Stomach (tissue), 9 donors: ENCODE data around the gene NHERF2. TPM values are rescaled to one million over a fixed set of nuclear protein-coding genes. Genes with fewer than 3 reads are reported as not detected.
A peak's percentile ranks its signal among the peaks of the same experiment; 100 is the strongest.

Source experiments
- DNase-seq, 2 donors: peaks; one replicate each; pipeline versions ENCODE4 v3.0.0 to v3.0.0-alpha.2; 2013 to 2019
- H3K27ac ChIP-seq, 5 donors: fragments of 200-600 bp in 4 of 5; sonication (generic) in 4 of 5; one replicate each; pipeline ENCODE4 v1.5.1; 2013 to 2019; ENCODE audit warnings: mild to moderate bottlenecking in 1 of 5, moderate library complexity in 1 of 5
- H3K27me3 ChIP-seq, 3 donors: fragments of 200-600 bp; sonication (generic); one replicate each; pipeline ENCODE4 v1.5.1; 2017 to 2019; ENCODE audit warnings: mixed run types in 1 of 3
- H3K36me3 ChIP-seq, 4 donors: fragments of 200-600 bp; sonication (generic); 1 replicate in 3 of 4; 2 replicates in 1 of 4; pipeline ENCODE4 v1.5.1; 2016 to 2019
- H3K4me1 ChIP-seq, 4 donors: fragments of 200-600 bp; sonication (generic); one replicate each; pipeline ENCODE4 v1.5.1; 2016 to 2019
- H3K4me3 ChIP-seq, 4 donors: fragments of 200-600 bp; sonication (generic) in 3 of 4; one replicate each; pipeline ENCODE4 v1.5.1; 2016 to 2019; ENCODE audit warnings: mild to moderate bottlenecking in 1 of 4
- H3K9me3 ChIP-seq, 4 donors: fragments of 200-600 bp; sonication (generic); one replicate each; pipeline ENCODE4 v1.5.1; 2016 to 2019
- CTCF ChIP-seq, 7 experiments: fragments of 450-650 bp in 4 of 7; fragments of 200-600 bp in 3 of 7; sonication (generic) in 3 of 7; IDR thresholded peaks; one replicate each; pipeline ENCODE4 v1.5.1; 2016 to 2019; ENCODE audit warnings: antibody characterized with exemption in 7 of 7, control low read depth in 2 of 7, mild to moderate bottlenecking in 1 of 7
- EP300 ChIP-seq: sonication (generic); formaldehyde crosslinking; IDR thresholded peaks from one replicate; pipeline ENCODE4 v1.6.1; 2017; ENCODE audit warnings: antibody characterized with exemption
- POLR2A ChIP-seq, 4 donors: fragments of 450-650 bp; IDR thresholded peaks; one replicate each; pipeline ENCODE4 v1.6.1; 2016; ENCODE audit warnings: antibody characterized with exemption in 4 of 4, control low read depth in 2 of 4, mild to moderate bottlenecking in 1 of 4, moderate library complexity in 1 of 4
- POLR2AphosphoS5 ChIP-seq, 3 donors: sonication (generic); formaldehyde crosslinking; IDR thresholded peaks; one replicate each; pipeline ENCODE4 v1.6.1; 2016; ENCODE audit warnings: antibody characterized with exemption in 3 of 3
- WGBS, 5 donors: extraction: QIAGEN DNeasy Blood & Tissue Kit in 3 of 5; methylation state at CpG; one replicate each; pipeline versions ENCODE4 v1.1.5 to v1.1.7; 2013 to 2018; 5-methylcytosine and 5-hydroxymethylcytosine counted together
- intact Hi-C: fragments of 100-400 bp; cut with DNase I; formaldehyde crosslinking; loops from one replicate; pipeline ENCODE4 v1.15.1; 2023; ENCODE audit warnings: low total_unique reads
- polyA plus RNA-seq, 3 donors: library from polyadenylated mRNA; stranded (reverse); fragments of 200-250 nt; gene quantifications; one replicate each; pipeline ENCODE4 v1.2.3, GENCODE V29; 2013
- total RNA-seq, 5 donors: library from RNA; depleted of rRNA; stranded (reverse); fragments of >200 nt; gene quantifications; one replicate each; pipeline versions ENCODE4 v1.1.0 to v1.2.3, GENCODE V29; 2014 to 2016
- donor health status: healthy with polysubstance abuse.
- donor health status: Bipolar disorder and iron deficiency.
- donor health status: healthy.

Gene NHERF2
- total and polyA plus RNA-seq, 8 donors: 17.4 to 236 (median 119) TPM

DNA sequence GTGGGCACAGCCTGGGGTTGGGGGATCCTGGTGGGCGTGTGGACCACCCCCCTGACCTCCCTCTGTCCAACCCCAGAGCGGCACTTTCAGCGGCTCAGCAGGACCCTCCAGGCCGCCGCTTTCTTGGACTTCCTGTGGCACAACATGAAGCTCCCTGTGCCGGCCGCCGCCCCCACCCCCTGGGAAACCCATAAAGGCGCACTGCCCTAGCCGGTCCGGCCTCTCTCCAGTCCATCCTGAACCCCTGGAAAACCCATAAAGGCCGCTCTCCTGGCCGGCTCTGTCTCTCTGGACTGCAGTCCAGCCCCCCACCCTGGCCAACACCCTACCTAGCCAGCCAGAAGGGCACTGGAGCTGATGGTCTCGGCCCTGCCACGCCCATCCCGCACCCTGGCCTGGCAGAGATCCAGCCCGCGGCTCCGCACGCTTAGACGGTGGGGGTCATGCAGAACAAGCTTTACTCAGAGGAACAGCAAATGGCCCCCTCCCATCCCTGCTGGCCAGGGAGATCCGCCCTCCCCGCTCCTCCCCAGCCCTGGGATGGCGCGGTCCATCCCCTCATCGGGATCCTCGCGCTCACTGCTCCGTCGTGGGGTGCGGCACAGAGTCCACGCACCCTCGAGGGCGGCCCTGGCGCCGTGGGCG, 48.1 kb upstream of the NHERF2 start:
- WGBS, 5 donors: 49 to 69% (median 60%) methylated on average over 20 to 37 of the region's 37 CpGs
- DNase-seq: no peak
- peaks cover 43 to 53% (median 52%) of the 10 kb centered on the region in 4 donors for H3K36me3 ChIP-seq
- H3K4me1 ChIP-seq: peaks cover 22 to 63% (median 52%) of the 10 kb centered on the region in 4 donors
- no peaks in the 10 kb centered on the region for H3K9me3 ChIP-seq
- H3K27me3 ChIP-seq: peaks cover 4 to 94% (median 36%) of the 10 kb centered on the region in 3 donors
- TF ChIP-seq POLR2A (IDR thresholded peaks at IDR 0.05): no peak
- TF ChIP-seq EP300: no peak
- no peak for TF ChIP-seq CTCF (IDR thresholded peaks at IDR 0.05)
- TF ChIP-seq POLR2AphosphoS5 (IDR thresholded peaks at IDR 0.05): no peak
- intact Hi-C loops: no loop called here
- peak overlapping the region; percentile 46 to 83 (median 76) for H3K27ac ChIP-seq
- peak overlapping the region; percentile 31 to 51 (median 38) for H3K4me3 ChIP-seq

- H3K27me3 ChIP-seq: peaks cover 4 to 89% (median 36%) of the 10 kb centered on the region in 3 donors
Measured at GRCh38 chr16:1979271-1980029, 47.3 kb upstream of the NHERF2 start.

GRCh38 chr16:1980030-1980769, 46.5 kb upstream of the NHERF2 start:
- Histone ChIP-seq H3K27me3 (peaks cover 4 to 82% (median 36%) of the 10 kb centered on the region in 3 donors), H3K9me3 (no peaks in the 10 kb centered on the region), H3K36me3 (peaks cover 31 to 38% (median 38%) of the 10 kb centered on the region in 4 donors), H3K27ac (peak overlapping the region; percentile 72 to 83 (median 76)), H3K4me3 (peak overlapping the region in 2 of 4 donors; percentile 41 to 51), H3K4me1 (peaks cover 30 to 70% (median 57%) of the 10 kb centered on the region in 4 donors)
- 3 to 10% (median 4%) methylated on average over 21 to 53 of the region's 53 CpGs for WGBS, 5 donors
- DNase-seq: peak; percentile 44 to 67
- intact Hi-C loops: no loop called here
- TF ChIP-seq POLR2AphosphoS5 (IDR thresholded peaks at IDR 0.05) (no peak), EP300 (no peak), POLR2A (IDR thresholded peaks at IDR 0.05) (no peak), CTCF (IDR thresholded peaks at IDR 0.05) (no peak)

More at GRCh38 chr16:1979271-1980029, 47.3 kb upstream of the NHERF2 start:
- no peak for TF ChIP-seq EP300
- peak in 2 of 3 donors; percentile 79 to 88 for TF ChIP-seq POLR2AphosphoS5 (IDR thresholded peaks at IDR 0.05)
- TF ChIP-seq CTCF (IDR thresholded peaks at IDR 0.05): no peak
- DNase-seq: peak; percentile 93
- peaks cover 22 to 62% (median 50%) of the 10 kb centered on the region in 4 donors for H3K4me1 ChIP-seq
- WGBS, 5 donors: 9 to 15% (median 13%) methylated on average over 3 to 70 of the region's 70 CpGs
- intact Hi-C loops: no loop called here
- H3K36me3 ChIP-seq: peaks cover 38 to 45% (median 45%) of the 10 kb centered on the region in 4 donors
- peak overlapping the region; percentile 31 to 51 (median 38) for H3K4me3 ChIP-seq
- H3K27ac ChIP-seq: peak overlapping the region; percentile 72 to 83 (median 76)
- H3K9me3 ChIP-seq: no peaks in the 10 kb centered on the region

GRCh38 chr16:1980770-1981087, 46.0 kb upstream of the NHERF2 start:
- Histone ChIP-seq H3K36me3 (peaks cover 29 to 38% (median 36%) of the 10 kb centered on the region in 4 donors), H3K4me3 (no peak overlapping the region), H3K27ac (no peak overlapping the region), H3K27me3 (peaks cover 4 to 77% (median 36%) of the 10 kb centered on the region in 3 donors), H3K4me1 (peaks cover 32 to 75% (median 62%) of the 10 kb centered on the region in 4 donors), H3K9me3 (no peaks in the 10 kb centered on the region)
- TF ChIP-seq CTCF (IDR thresholded peaks at IDR 0.05): no peak
- TF ChIP-seq EP300: no peak
- no peak for TF ChIP-seq POLR2AphosphoS5 (IDR thresholded peaks at IDR 0.05)
- no peak for TF ChIP-seq POLR2A (IDR thresholded peaks at IDR 0.05)
- intact Hi-C loops: no loop called here
- no peak for DNase-seq
- WGBS, 5 donors: 15 to 24% (median 21%) methylated on average over 11 to 16 of the region's 16 CpGs
